ENCODE measurements around the gene MUC4. TPM values are rescaled to one million over a fixed set of nuclear protein-coding genes. Genes with fewer than 3 reads are reported as not detected.

The MUC4 gene
- polyA plus RNA-seq, 1 experiment: not detected

DNA sequence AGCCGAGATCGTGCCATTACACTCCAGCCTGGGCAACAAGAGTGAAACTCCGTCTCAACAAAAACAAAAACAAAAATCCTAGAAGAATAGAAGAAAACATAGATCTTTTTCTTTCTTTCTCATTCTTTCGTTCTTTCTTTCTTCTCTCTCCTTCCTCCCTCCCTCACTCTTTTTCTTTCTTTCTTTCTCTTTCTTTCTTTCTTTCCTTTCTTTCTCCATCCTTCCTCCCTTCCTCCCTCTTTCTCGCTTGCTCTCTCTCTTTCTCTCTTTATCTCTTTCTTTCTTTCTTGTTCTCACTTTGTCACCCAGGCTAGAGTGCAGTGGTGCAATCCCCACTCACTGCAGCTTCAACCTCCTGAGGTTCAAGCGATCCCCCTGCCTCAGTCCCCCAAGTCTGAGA is 33.8 kb upstream of the MUC4 start:
- POLR2A ChIA-PET: no interaction called here
- CTCF ChIA-PET: interaction anchor here (1.4 to 3.7 kb wide), 2 partner anchors 13 to 70 kb away, joined by 3 to 12 read pairs; no protein-coding TSS in a partner anchor
- no peak overlapping the region for H3K4me3 ChIP-seq (ENCODE audit: low read depth, low read length)
- H3K27me3 ChIP-seq (ENCODE audit: control insufficient read depth, insufficient read depth, low read length): no peaks in the 10 kb centered on the region
- H3K36me3 ChIP-seq (ENCODE audit: control insufficient read depth, insufficient read depth, low read length): no peaks in the 10 kb centered on the region
- TF ChIP-seq, protein P1, sequence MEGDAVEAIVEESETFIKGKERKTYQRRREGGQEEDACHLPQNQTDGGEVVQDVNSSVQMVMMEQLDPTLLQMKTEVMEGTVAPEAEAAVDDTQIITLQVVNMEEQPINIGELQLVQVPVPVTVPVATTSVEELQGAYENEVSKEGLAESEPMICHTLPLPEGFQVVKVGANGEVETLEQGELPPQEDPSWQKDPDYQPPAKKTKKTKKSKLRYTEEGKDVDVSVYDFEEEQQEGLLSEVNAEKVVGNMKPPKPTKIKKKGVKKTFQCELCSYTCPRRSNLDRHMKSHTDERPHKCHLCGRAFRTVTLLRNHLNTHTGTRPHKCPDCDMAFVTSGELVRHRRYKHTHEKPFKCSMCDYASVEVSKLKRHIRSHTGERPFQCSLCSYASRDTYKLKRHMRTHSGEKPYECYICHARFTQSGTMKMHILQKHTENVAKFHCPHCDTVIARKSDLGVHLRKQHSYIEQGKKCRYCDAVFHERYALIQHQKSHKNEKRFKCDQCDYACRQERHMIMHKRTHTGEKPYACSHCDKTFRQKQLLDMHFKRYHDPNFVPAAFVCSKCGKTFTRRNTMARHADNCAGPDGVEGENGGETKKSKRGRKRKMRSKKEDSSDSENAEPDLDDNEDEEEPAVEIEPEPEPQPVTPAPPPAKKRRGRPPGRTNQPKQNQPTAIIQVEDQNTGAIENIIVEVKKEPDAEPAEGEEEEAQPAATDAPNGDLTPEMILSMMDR (IDR thresholded peaks at IDR 0.05; ENCODE audit: insufficient read depth, low read depth, low read length): no peak
- DNase-seq (ENCODE audit: low read depth): no peak

DNA sequence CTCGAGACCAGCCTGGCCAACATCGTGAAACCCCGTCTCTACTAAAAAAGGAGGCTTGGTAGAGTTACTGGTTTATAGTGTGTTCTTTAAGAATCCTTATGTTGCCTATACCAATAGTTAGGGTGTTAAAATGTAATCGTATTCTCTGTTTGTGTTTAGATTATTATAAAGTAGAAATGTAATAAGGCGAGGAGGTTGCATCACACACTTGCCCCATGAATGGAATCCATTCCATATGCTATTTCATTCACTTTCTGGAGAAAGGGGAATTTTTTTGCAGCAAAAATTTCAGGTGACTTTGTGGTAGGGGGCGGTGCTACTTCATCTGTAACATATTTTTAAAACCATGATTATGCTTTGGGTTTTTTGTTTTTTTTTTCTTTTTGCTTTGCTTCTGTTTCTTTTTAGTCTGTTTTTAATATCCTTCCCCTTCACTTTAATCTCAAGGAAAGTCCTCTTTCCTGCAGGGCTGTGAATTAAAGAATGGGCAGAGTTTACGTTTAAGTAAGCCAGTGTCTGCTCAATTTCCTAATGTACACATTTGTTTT is 33.0 kb upstream of the MUC4 start:
- no peaks in the 10 kb centered on the region for H3K36me3 ChIP-seq (ENCODE audit: control insufficient read depth, insufficient read depth, low read length)
- POLR2A ChIA-PET: no interaction called here
- H3K27me3 ChIP-seq (ENCODE audit: control insufficient read depth, insufficient read depth, low read length): peaks cover 1% of the 10 kb centered on the region; the same call in 1 of the 2 replicates
- no peak overlapping the region for H3K4me3 ChIP-seq (ENCODE audit: low read depth, low read length)
- CTCF ChIA-PET: interaction anchor here (1.3 to 3.7 kb wide), 2 partner anchors 14 to 70 kb away, joined by 4 to 12 read pairs; no protein-coding TSS in a partner anchor
- TF ChIP-seq, protein P1 (IDR thresholded peaks at IDR 0.05; ENCODE audit: insufficient read depth, low read depth, low read length): no peak
- no peak for DNase-seq (ENCODE audit: low read depth)

DNA sequence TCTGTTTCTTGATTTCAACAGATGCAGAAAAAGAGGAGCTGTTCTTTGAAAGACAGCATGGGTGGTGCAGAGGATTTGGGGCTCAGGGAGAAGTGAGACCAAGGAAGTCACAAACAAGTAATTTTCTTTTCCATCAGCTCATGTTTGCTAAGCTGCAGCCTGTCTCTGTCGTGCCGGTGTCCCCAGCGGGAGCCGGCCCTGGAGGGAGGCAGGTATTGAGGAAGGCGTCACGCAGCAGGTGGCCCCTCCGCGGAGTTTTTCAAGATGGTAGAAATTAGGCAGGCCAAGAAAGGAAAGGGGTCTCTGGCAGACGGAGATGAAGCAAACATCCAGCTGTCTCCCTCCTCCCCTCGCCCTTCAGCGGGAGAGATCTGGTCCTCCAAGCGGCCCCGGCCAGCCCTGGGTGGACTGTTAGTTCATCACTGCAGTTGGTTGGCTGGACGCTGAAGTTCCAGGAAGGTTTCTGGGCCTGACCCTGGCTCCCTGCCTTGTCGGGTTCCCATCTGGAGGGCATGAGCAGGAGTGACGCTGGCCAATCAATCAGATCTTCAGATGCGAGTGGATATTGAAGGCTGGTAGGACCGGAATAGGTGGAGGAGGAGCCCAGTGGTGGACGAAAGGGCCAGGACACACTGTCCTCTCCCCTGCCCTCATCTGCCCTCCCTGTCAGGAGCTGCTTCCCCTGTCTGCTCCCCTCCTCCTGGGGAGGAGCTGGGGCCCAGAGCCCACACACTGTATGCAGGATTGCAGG is 27.7 kb upstream of the MUC4 start:
- no peak overlapping the region for H3K4me3 ChIP-seq (ENCODE audit: low read depth, low read length)
- POLR2A ChIA-PET: no interaction called here
- TF ChIP-seq, protein P1 (IDR thresholded peaks at IDR 0.05; ENCODE audit: insufficient read depth, low read depth, low read length): no peak
- no peak for DNase-seq (ENCODE audit: low read depth)
- no peaks in the 10 kb centered on the region for H3K36me3 ChIP-seq (ENCODE audit: control insufficient read depth, insufficient read depth, low read length)
- H3K27me3 ChIP-seq (ENCODE audit: control insufficient read depth, insufficient read depth, low read length): peaks cover 9% of the 10 kb centered on the region
- CTCF ChIA-PET: interaction anchor here (0.5 to 5.4 kb wide), 2 partner anchors 11 to 160 kb away, joined by 3 to 41 read pairs; no protein-coding TSS in a partner anchor

DNA sequence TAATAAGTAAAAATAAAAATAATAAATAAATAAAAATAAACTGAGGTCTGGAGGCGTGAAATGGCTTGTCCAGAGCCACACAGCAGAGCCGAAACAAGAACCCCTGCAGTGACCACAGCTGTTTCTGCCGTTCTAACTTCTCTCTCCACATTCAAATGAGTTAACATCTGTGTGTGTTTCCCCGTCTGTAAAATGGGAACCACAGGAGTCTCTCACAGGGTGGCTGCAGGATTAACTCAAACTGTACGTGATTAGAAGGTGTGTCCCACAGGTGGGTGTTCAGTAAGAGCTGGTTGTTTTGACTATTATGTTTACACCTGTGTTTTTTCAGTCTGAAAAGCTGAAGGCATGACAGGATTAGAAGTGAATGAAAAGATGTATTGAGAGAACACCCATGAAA is 27.0 kb upstream of the MUC4 start:
- TF ChIP-seq, protein P1 (IDR thresholded peaks at IDR 0.05; ENCODE audit: insufficient read depth, low read depth, low read length): no peak

DNA sequence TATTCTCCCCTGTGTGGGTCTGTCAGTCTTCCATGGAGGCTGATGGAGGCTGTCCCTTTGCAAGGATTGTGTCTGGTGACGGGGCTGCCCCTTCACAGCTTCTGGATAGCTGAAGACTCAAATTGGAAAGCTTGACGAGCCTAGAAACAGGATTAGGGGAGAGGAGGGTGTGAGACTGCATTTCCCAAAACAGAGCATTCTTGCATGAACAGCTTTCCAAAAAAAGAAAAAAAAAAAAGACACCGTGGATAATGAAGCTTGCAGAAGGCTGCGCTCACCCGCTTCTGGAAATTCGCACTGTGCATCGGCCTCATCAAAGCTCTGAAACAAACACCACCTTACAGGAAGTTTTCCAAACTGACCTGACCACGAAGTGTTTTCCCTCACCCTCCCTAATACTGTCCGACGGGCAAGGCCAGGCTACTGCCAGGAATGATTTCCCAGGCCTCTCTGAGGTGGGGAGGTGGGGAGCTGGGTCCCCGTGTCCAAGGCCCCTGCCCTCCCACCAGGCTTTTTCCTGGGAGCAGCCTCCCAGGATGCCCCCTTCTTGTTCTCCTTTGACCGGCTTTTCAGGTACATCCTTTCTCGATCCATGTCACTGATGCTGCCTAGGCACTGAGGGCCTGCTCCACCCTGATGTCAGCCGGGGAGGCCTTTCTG is 24.9 kb upstream of the MUC4 start:
- TF ChIP-seq, protein P1 (IDR thresholded peaks at IDR 0.05; ENCODE audit: insufficient read depth, low read depth, low read length): no peak
- no peaks in the 10 kb centered on the region for H3K36me3 ChIP-seq (ENCODE audit: control insufficient read depth, insufficient read depth, low read length)
- no peak for DNase-seq (ENCODE audit: low read depth)
- peaks cover 9% of the 10 kb centered on the region for H3K27me3 ChIP-seq (ENCODE audit: control insufficient read depth, insufficient read depth, low read length)
- no peak overlapping the region for H3K4me3 ChIP-seq (ENCODE audit: low read depth, low read length)
- POLR2A ChIA-PET: no interaction called here
- CTCF ChIA-PET: interaction anchor here (1.0 to 1.7 kb wide), 3 partner anchors 13 to 20 kb away, joined by 3 to 7 read pairs (median 3); no protein-coding TSS in a partner anchor

More for the DNA sequence above, 27.0 kb upstream of the MUC4 start:
- no peak overlapping the region for H3K4me3 ChIP-seq (ENCODE audit: low read depth, low read length)
- no peaks in the 10 kb centered on the region for H3K36me3 ChIP-seq (ENCODE audit: control insufficient read depth, insufficient read depth, low read length)
- DNase-seq (ENCODE audit: low read depth): no peak
- peaks cover 9% of the 10 kb centered on the region for H3K27me3 ChIP-seq (ENCODE audit: control insufficient read depth, insufficient read depth, low read length)
- POLR2A ChIA-PET: no interaction called here
- CTCF ChIA-PET: interaction anchor here (5.4 kb wide), 1 partner anchor 12 kb away, joined by 41 read pairs; no protein-coding TSS in a partner anchor

Measured in BJ (cell line).